Neural progenitor cell (in vitro differentiated cells): ENCODE measurements around the gene SLC39A6. TPM values are rescaled to one million over a fixed set of nuclear protein-coding genes. Genes with fewer than 3 reads are reported as not detected.
"Not testable (repeated sequence)": the region's sequence is repeated elsewhere in the genome, so short reads cannot be mapped to it uniquely, and the experiment has no call there.

Experiments used
- DNase-seq: peaks from one replicate; pipeline ENCODE4 v3.0.0-alpha.2; 2016; ENCODE audit warnings: low spot score
- H2AFZ ChIP-seq: fragments of 200-600 bp; sonication (generic); replicated peaks from 2 replicates; pipeline ENCODE4 v1.6.1; 2016; ENCODE audit warnings: antibody characterized with exemption
- H3F3A ChIP-seq: fragments of 200-600 bp; sonication (generic); 2 replicates; pipeline ENCODE4 v1.6.1; 2016; ENCODE audit warnings: antibody characterized with exemption, low read depth
- H3K27ac ChIP-seq: fragments of 200-600 bp; sonication (generic); 2 replicates; pipeline ENCODE4 v1.5.1; 2016; ENCODE audit warnings: mild to moderate bottlenecking
- H3K27me3 ChIP-seq: fragments of 200-600 bp; sonication (generic); 2 replicates; pipeline ENCODE4 v1.6.1; 2016; ENCODE audit warnings: mild to moderate bottlenecking, moderate library complexity
- H3K36me3 ChIP-seq: fragments of 200-600 bp; sonication (generic); 2 replicates; pipeline ENCODE4 v1.5.1; 2016
- H3K4me1 ChIP-seq: fragments of 200-600 bp; sonication (generic); 2 replicates; pipeline ENCODE4 v1.6.1; 2016; ENCODE audit warnings: mixed run types
- H3K4me2 ChIP-seq: fragments of 200-600 bp; sonication (generic); 2 replicates; pipeline ENCODE4 v1.6.1; 2016
- H3K4me3 ChIP-seq: fragments of 200-600 bp; sonication (generic); 2 replicates; pipeline ENCODE4 v1.5.1; 2016
- H3K79me2 ChIP-seq: fragments of 200-600 bp; sonication (generic); 2 replicates; pipeline ENCODE4 v1.6.1; 2016; ENCODE audit warnings: low read depth
- H3K9ac ChIP-seq: fragments of 200-600 bp; sonication (generic); 2 replicates; pipeline ENCODE4 v1.6.1; 2016
- H3K9me3 ChIP-seq: fragments of 200-600 bp; sonication (generic); 2 replicates; pipeline ENCODE4 v1.5.1; 2016; ENCODE audit warnings: low read depth
- H4K20me1 ChIP-seq: fragments of 200-600 bp; sonication (generic); 2 replicates; pipeline ENCODE4 v1.6.1; 2016; ENCODE audit warnings: low read depth
- H3K27ac Mint-ChIP-seq: 3 replicates; pipeline ENCODE4 v1.8.0; 2021; ENCODE audit warnings: mixed read lengths
- H3K27me3 Mint-ChIP-seq: 2 replicates; pipeline ENCODE4 v1.8.0; 2022; ENCODE audit warnings: low read depth, mild to moderate bottlenecking, inconsistent platforms, moderate library complexity, mixed read lengths; ENCODE audit not compliant: insufficient read depth
- H3K36me3 Mint-ChIP-seq: 3 replicates; pipeline ENCODE4 v1.8.0; 2021; ENCODE audit warnings: mixed read lengths
- H3K4me1 Mint-ChIP-seq: 3 replicates; pipeline ENCODE4 v1.8.0; 2021; ENCODE audit warnings: mixed read lengths
- H3K4me3 Mint-ChIP-seq: 3 replicates; pipeline ENCODE4 v1.8.0; 2021; ENCODE audit warnings: mild to moderate bottlenecking, moderate library complexity, mixed read lengths
- H3K9me3 Mint-ChIP-seq: 3 replicates; pipeline ENCODE4 v1.8.0; 2020; ENCODE audit warnings: mixed read lengths
- EZH2 ChIP-seq: fragments of 200-600 bp; sonication (generic); IDR thresholded peaks from 2 replicates; pipeline ENCODE4 v1.6.1; 2017; ENCODE audit warnings: antibody characterized with exemption, mild to moderate bottlenecking, moderate library complexity
- EZH2phosphoT487 ChIP-seq: fragments of 200-600 bp; sonication (generic); IDR thresholded peaks from 2 replicates; pipeline ENCODE4 v1.6.1; 2017; ENCODE audit warnings: antibody characterized with exemption
- total RNA-seq: library from RNA; depleted of rRNA; stranded (reverse); fragments of >200 nt; gene quantifications from 2 replicates; pipeline ENCODE4 v1.2.3, GENCODE V29; 2015; ENCODE audit warnings: low replicate concordance
- TF ChIP-seq, protein P1 (sequence below): fragments of 200-600 bp; sonication (generic); IDR thresholded peaks from 2 replicates; pipeline ENCODE4 v1.5.1; 2017; ENCODE audit warnings: antibody characterized with exemption, mild to moderate bottlenecking

The SLC39A6 gene
- total RNA-seq, 1 donor from 2014 or later, result 92.5 TPM

DNA sequence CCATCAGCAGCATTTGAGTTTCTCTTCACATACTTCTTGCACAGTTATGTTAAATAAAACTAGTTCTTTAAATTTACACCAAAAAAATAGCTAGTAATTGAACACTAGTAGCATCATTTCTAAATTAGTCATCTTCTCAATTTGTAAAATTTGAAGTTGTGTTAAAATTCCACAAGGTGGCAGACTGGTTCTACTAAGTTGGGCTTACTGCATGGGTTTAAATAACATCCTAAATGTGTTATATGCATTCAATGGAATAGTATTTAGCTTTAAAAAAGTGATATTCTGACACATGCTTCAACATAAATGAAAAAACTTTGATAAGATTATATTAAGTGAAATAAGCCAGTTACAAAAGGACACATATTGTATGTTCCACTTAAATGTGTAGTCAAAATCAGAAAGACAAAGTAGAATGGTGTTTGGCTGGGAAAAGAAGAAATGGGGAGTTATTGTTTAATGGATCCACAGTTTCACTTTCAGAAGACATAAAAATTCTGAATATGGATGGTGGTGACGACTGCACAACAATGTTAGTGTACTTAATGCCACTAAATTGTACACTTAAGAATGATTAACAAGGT, 33.1 kb downstream of the SLC39A6 start:
- H3K27me3 ChIP-seq, result no peaks in the 10 kb centered on the region
- H3K9me3 ChIP-seq, result no peaks in the 10 kb centered on the region
- H4K20me1 ChIP-seq, result no peaks in the 10 kb centered on the region
- no peak overlapping the region for H3K9ac ChIP-seq
- H3K79me2 ChIP-seq, result no peaks in the 10 kb centered on the region
- H3F3A ChIP-seq, result no peaks in the 10 kb centered on the region
- H3K9me3 Mint-ChIP-seq, result no peaks in the 10 kb centered on the region
- no peaks in the 10 kb centered on the region for H3K27me3 Mint-ChIP-seq
- no peak overlapping the region for H3K4me3 Mint-ChIP-seq
- H3K36me3 Mint-ChIP-seq, result no peaks in the 10 kb centered on the region
- no peaks in the 10 kb centered on the region for H3K4me1 Mint-ChIP-seq
- no peak overlapping the region for H3K27ac Mint-ChIP-seq
- TF ChIP-seq, protein P1, sequence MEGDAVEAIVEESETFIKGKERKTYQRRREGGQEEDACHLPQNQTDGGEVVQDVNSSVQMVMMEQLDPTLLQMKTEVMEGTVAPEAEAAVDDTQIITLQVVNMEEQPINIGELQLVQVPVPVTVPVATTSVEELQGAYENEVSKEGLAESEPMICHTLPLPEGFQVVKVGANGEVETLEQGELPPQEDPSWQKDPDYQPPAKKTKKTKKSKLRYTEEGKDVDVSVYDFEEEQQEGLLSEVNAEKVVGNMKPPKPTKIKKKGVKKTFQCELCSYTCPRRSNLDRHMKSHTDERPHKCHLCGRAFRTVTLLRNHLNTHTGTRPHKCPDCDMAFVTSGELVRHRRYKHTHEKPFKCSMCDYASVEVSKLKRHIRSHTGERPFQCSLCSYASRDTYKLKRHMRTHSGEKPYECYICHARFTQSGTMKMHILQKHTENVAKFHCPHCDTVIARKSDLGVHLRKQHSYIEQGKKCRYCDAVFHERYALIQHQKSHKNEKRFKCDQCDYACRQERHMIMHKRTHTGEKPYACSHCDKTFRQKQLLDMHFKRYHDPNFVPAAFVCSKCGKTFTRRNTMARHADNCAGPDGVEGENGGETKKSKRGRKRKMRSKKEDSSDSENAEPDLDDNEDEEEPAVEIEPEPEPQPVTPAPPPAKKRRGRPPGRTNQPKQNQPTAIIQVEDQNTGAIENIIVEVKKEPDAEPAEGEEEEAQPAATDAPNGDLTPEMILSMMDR, result peak; percentile 79
- TF ChIP-seq EZH2phosphoT487, result no peak
- no peak overlapping the region for H2AFZ ChIP-seq
- no peak overlapping the region for H3K4me2 ChIP-seq
- H3K36me3 ChIP-seq, result no peaks in the 10 kb centered on the region
- H3K27ac ChIP-seq, result no peak overlapping the region
- peak; percentile 67 for DNase-seq
- H3K4me3 ChIP-seq, result no peak overlapping the region
- no peaks in the 10 kb centered on the region for H3K4me1 ChIP-seq

DNA sequence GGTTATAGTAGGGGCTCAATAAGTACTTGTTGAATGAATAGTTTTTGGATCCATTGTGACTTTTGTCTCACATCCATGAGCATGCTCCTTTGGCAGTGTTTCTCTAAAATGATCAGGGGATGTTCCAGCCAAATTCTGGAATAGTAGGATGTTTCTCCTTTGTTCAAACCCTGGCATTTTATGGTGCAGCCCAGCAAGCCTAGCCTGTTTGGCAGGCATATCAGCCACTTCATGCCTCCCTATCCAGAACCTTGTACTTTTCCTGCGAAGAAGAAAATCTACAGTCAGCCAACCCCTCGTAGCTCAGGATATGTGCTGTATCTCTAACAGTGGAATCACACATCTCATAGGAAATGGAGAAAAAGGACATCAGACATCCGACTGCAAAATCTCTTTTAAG, 34.7 kb downstream of the SLC39A6 start:
- no peak for TF ChIP-seq EZH2
- no peak for TF ChIP-seq EZH2phosphoT487
- TF ChIP-seq, protein P1, result no peak
- Mint-ChIP-seq H3K4me3 (no peak overlapping the region), H3K36me3 (no peaks in the 10 kb centered on the region), H3K27ac (no peak overlapping the region), H3K27me3 (no peaks in the 10 kb centered on the region), H3K4me1 (no peaks in the 10 kb centered on the region), H3K9me3 (no peaks in the 10 kb centered on the region)
- Histone ChIP-seq H2AFZ (no peak overlapping the region), H3K36me3 (no peaks in the 10 kb centered on the region), H3K9ac (no peak overlapping the region), H3K4me1 (no peaks in the 10 kb centered on the region), H4K20me1 (no peaks in the 10 kb centered on the region), H3K79me2 (no peaks in the 10 kb centered on the region), H3K9me3 (no peaks in the 10 kb centered on the region), H3K4me2 (no peak overlapping the region), H3F3A (no peaks in the 10 kb centered on the region), H3K27ac (no peak overlapping the region), H3K4me3 (no peak overlapping the region), H3K27me3 (no peaks in the 10 kb centered on the region)
- DNase-seq, result no peak

DNA sequence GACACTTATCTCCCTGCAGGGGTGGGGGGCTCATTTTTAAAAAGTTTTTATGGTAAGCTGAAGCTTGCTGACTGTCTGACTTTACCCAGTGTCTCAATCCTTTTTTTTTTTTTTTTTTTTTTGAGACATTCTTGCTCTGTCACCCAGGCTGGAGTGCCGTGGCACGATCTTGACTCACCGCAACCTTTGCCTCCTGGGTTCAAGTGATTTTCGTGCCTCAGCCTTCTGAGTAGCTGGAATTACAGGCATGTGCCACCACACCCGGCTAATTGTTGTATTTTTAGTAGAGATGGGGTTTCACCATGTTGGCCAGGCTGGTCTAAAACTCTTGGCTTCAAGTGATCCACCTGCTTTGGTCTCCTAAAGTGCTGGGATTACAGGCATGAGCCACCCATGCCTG, 37.0 kb downstream of the SLC39A6 start:
- H3K9me3 ChIP-seq, H4K20me1 ChIP-seq, DNase-seq, H3K9ac ChIP-seq, H3K4me2 ChIP-seq, H3K36me3 Mint-ChIP-seq, H3K27me3 ChIP-seq, H3K27me3 Mint-ChIP-seq, H2AFZ ChIP-seq, H3K4me3 ChIP-seq, H3K27ac ChIP-seq, H3K79me2 ChIP-seq, H3K27ac Mint-ChIP-seq, H3K4me3 Mint-ChIP-seq, H3K4me1 Mint-ChIP-seq, H3K4me1 ChIP-seq, H3K36me3 ChIP-seq, H3K9me3 Mint-ChIP-seq, H3F3A ChIP-seq: not testable (repeated sequence)

DNA sequence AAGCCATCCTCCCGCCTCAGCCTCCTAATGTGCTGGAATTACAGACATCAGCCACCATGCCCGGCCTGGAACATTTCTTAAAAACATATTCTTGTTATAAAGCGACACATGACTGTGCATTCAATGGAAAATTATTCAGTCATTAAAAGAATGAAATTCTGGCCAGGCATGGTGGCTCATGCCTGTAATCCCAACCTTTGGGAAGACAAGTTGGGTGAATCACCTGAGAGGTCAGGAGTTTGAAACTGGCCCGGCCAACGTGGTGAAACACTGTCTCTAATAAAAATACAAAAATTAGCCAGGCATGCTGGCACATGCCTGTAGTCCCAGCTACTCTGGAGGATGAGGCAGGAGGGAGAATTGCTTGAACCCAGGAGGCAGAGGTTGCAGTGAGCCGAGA, 40.1 kb downstream of the SLC39A6 start:
- no peak for DNase-seq
- Histone ChIP-seq H3K79me2 (no peaks in the 10 kb centered on the region), H3K9ac (no peak overlapping the region), H3K4me3 (no peak overlapping the region), H3K27me3 (no peaks in the 10 kb centered on the region), H3K4me1 (no peaks in the 10 kb centered on the region), H3K36me3 (no peaks in the 10 kb centered on the region), H3K27ac (no peak overlapping the region), H3K4me2 (no peak overlapping the region), H4K20me1 (no peaks in the 10 kb centered on the region), H3F3A (no peaks in the 10 kb centered on the region), H3K9me3 (no peaks in the 10 kb centered on the region), H2AFZ (no peak overlapping the region)
- Mint-ChIP-seq H3K4me3 (no peak overlapping the region), H3K36me3 (no peaks in the 10 kb centered on the region), H3K27me3 (peaks cover 2% of the 10 kb centered on the region), H3K4me1 (no peaks in the 10 kb centered on the region), H3K9me3 (peaks cover 5% of the 10 kb centered on the region), H3K27ac (no peak overlapping the region)
- TF ChIP-seq EZH2 (no peak), EZH2phosphoT487 (no peak)
- TF ChIP-seq, protein P1, result no peak
